ENCODE measurements around the gene PPFIBP2. TPM values are rescaled to one million over a fixed set of nuclear protein-coding genes. Genes with fewer than 3 reads are reported as not detected.

The PPFIBP2 gene
- total RNA-seq, 1 donor from 2014 or later: 9.0 TPM

DNA sequence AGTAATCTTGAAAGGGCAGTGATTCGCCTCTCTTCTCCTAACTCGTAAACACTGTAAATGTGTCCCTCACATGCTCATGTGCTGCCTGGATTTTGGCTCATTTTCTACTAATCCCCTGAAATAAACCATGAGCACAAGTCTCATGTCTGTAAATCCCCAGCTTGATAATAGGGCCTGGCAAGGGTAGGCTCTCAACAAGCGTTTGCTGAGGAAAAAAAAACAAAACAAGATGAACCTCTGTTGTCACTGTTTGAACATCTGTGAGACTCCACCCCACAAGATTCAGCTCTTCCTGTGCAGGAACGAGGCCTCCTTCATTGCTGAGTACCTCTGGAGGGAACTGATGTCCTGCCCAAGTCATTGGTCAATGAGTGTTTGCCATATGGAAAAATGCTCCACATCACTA, 164.0 kb downstream of the PPFIBP2 start:
- intact Hi-C loops (cut with micrococcal nuclease): loop anchor here (10.0 kb wide), 1 partner anchor 103 kb away; no protein-coding TSS in a partner anchor

DNA sequence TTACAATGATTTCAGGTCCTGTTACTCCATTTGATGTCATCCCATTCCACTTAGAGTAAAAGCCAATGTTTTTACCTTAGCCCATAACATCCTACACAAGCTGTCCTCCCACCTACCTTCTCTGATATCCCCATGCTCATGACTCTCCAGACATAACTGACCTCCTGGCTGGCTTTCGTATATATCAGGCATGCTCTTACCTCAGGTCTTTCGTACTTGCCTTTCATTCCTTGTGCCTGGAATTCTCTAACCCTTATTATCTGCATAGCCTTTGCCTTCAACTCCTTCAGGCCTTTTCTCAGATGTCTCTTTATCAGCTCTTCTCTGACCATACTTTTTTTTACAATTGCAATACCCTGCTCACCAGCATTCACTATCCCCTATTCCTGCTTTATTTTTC, 169.8 kb downstream of the PPFIBP2 start:
- intact Hi-C loops (cut with micrococcal nuclease): no loop called here

DNA sequence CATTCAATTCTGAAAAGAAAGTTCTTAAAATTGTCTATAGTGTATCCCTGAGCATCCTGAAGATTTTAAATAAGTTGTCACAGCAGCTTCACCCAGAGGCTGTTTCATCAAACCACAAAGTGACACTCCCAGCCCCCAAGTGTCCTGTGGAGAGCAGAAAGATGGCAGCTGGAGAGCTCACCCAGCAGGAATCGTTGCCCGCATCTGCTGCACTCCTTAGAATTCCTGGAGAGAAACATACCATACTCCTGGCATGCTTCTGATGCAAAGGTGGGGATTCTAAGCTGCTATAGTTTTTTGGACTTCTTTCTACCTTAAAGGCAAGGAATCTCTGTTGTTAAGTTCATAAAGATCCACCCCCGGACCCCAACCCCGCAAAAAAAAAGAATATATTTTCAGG, 173.0 kb downstream of the PPFIBP2 start:
- intact Hi-C loops (cut with micrococcal nuclease): no loop called here

DNA sequence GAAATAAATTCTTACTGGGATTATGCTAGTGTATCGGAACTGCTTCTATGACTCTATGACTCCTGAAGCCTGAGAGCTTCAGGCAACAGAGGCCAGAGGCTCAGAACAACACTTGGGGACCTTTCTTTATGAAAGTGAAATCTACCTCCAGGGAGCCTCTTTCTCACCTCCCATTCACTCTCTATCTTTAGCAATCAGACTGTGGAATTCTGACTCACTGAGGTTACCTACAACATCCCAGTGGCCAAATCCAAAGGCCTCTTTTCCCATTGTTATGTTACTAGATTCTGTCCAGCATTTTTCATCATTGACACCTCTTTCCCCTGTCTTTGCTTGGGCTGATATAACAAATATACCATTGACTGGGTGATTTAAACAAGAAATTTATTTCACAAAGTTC, 173.6 kb downstream of the PPFIBP2 start:
- intact Hi-C loops (cut with micrococcal nuclease): no loop called here

DNA sequence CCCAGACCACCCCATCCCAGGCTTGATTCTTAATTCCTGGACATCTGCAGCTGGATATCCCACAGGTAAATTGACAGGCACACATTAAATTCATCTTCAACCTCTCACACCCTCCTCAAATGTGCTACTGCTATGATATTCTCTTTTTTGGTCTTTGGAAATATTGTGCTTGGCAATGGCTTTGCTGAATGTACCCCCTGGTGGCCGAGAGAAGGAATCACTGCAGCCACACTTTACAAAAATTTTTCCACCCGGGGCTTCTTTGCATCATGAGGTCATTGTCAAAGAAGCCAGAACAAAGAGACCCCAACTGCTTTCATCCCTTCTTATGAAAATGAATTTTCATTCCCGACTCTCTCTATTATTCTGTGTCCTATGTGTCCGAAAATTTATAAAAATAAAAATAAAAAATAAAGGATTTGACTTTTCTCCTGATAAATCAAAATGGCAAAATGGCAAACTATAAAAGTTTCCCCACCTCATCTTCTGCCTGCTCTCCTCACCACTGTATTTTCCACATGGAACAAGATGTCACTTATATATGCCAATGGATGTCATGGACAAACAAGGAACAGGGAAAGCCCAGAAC, 174.5 kb downstream of the PPFIBP2 start:
- intact Hi-C loops (cut with micrococcal nuclease): loop anchor here (1.0 kb wide), 1 partner anchor 175 kb away; the partner anchor contains the start of gene PPFIBP2

DNA sequence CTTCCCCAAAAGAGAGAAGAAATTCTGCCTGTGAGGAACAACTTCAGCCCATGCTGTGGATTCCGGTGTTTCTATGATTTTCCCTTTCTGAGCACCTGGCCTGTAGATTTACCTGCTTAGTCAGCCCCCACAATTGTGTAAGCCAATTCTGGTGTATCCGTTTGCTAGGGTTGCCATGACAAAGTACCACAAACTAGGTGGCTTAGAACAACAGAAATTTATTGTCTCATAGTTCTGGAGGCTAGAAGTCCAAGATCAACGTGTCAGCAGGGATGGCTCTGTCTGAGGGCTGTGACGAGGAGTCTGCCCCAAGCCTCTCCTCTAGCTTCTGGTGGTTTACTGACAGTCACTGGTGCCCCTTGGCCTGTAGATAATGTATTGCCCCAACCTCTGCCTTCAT, 175.4 kb downstream of the PPFIBP2 start:
- intact Hi-C loops (cut with micrococcal nuclease): no loop called here

DNA sequence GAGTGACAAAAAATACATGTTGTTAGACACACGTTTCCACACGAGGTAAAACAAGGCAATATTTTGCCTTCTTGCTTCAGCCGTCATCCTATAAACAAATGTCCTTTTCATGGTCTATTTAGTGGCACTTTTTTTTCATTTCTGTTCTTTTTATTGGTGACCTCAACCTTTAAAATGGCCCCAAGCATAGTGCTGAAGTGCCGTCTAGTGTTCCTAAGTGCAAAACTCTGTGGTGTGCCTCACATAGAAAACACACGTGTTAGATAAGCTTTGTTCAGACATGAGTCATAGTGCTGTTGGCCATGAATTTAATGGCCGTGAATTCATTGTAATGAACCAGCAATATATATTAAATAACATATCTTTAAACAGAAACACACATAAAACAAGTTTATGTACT, 176.8 kb downstream of the PPFIBP2 start:
- intact Hi-C loops (cut with micrococcal nuclease): loop anchor here (10.0 kb wide), 1 partner anchor 336 kb away; no protein-coding TSS in a partner anchor

DNA sequence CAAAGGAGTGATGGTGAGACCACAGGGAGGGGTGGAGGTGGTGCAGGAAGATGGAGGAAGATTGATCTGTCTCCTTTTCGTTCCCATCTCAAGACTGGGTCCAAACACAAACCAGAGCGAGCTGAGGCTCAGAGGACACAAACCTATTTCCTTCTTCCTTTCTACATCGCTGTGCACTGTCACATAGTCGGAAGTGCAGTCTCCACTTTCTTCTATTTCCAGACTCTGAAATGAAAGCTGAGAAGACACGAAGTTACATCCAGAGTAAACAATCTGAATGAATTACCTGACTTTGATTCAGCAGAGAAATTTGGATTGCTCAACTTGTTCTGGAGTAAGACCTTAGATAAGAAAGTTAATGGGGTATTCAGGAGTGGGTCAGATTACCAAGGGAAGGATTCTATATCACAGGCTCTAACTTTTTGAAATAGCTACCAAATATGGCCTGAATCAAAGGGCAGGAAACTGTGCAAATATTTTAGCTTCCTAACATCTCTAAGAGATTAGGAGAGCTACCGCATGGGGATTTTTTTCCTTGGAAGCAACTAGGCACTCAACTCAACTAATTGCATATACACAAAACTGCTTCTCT, 178.1 kb downstream of the PPFIBP2 start:
- intact Hi-C loops (cut with micrococcal nuclease): loop anchor here (10.0 kb wide), 1 partner anchor 337 kb away; no protein-coding TSS in a partner anchor

DNA sequence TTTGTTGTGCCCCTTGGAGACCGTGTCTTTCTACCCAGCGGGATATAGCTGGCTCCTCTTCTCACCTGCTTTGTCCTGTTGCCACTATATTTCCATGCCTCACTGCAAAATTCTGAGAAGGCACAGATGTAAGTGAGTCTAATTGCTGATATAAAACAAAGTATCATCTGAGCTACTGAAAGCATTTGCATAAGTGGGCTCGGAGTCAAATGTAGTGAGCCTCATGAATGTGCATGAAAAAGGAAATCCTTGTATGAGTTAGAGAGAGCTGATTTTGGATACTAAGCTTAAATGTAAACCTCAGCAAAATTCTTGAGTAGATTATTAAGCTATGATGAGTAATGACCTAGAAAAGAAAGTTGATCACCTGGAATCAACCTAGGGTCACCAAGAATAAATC, 178.6 kb downstream of the PPFIBP2 start:
- intact Hi-C loops (cut with micrococcal nuclease): loop anchor here (10.0 kb wide), 1 partner anchor 338 kb away; no protein-coding TSS in a partner anchor

DNA sequence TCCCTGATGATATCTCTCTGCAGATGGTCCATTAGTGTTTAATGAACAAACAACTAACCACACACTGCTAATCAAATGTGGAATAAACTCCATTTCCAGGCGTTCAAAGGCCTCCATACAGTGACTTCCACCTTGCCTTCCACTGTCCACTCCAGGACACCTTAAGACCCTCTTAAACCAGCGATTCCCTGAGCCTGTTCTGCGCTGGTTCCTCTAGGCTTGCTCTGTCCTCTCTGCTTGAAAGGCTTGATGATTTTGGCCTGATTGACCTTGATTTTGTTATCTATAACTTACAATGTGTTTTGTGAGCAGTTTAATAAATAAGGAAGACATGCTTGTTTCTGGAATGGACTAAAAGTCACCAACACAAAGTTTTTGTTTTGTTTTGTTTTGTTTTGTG, 180.4 kb downstream of the PPFIBP2 start:
- intact Hi-C loops (cut with micrococcal nuclease): loop anchor here (1.0 to 10.0 kb wide), 3 partner anchors 181 to 596 kb away; partner anchors contain the start of gene PPFIBP2

DNA sequence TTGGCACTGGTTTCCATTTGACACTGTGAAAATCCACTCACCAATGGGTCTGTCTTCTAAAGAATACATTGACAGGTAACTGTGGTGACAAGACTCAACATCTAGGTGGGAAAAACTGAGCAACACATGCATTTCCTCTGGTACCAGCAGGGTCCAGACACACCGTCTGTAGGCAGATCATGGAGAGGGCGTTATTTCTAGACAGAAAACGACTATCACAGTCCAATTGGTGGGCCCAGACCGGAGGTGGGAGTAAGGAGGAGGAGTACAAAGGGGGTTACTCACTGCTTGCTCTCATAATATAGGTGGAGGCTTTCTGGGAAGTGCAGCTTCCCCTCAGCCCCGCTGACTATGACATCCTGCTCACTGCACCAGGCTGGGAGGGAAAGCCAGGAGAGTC, 182.6 kb downstream of the PPFIBP2 start:
- intact Hi-C loops (cut with micrococcal nuclease): loop anchor here (10.0 kb wide), 1 partner anchor 342 kb away; no protein-coding TSS in a partner anchor

Other genes starting within 250 kb of the PPFIBP2 start
- gene OLFML1, start 28.5 kb upstream of the PPFIBP2 start, total RNA-seq: not detected in 2 replicates
- gene CYB5R2, start 159.5 kb downstream of the PPFIBP2 start, total RNA-seq: 1.6 and 1.7 TPM in 2 replicates
- not detected in 2 replicates for gene OVCH2, start 192.5 kb downstream of the PPFIBP2 start, total RNA-seq

Measured in T-helper 2 cell treated with Interferon-gamma antibody and Interleukin-4, amounts not matched to agents 100 ng/mL and 5 ng/mL, for 36 hours (primary cell).